K562 (cell line): ENCODE measurements around the gene USP32. TPM values are rescaled to one million over a fixed set of nuclear protein-coding genes. Genes with fewer than 3 reads are reported as not detected.

Experiments used
- E2F8 ChIP-seq: fragments of 450-650 bp; IDR thresholded peaks from 2 replicates; pipeline ENCODE4 v1.7.1; 2018; ENCODE audit warnings: mild to moderate bottlenecking, low read depth; ENCODE audit not compliant: partially characterized antibody
- MCM7 ChIP-seq, 2 experiments: fragments of 450-650 bp; IDR thresholded peaks; 2 replicates each; pipeline ENCODE4 v1.6.1; 2016 to 2018
- MYNN ChIP-seq, 2 experiments: sonication (generic); formaldehyde crosslinking in 1 of 2; IDR thresholded peaks; 2 replicates each; pipeline versions ENCODE4 v1.5.0 to v1.6.1; 2016 to 2020; ENCODE audit warnings: antibody characterized with exemption in 1 of 2, missing genetic modification reagents in 1 of 2
- NUFIP1 ChIP-seq: fragments of 450-650 bp; IDR thresholded peaks from 2 replicates; pipeline ENCODE4 v1.6.1; 2018; ENCODE audit not compliant: partially characterized antibody
- PPARD ChIP-seq: fragments of 250-450 bp; sonication (Bioruptor Pico); IDR thresholded peaks from 2 replicates; pipeline ENCODE4 v1.8.0; 2022; ENCODE audit warnings: inconsistent platforms, mild to moderate bottlenecking, moderate library complexity
- RBBP5 ChIP-seq: fragments of 200-600 bp; sonication (generic); IDR thresholded peaks from 2 replicates; pipeline ENCODE4 v1.6.1; 2012; ENCODE audit warnings: borderline replicate concordance, mild to moderate bottlenecking, low read length, control low read depth, inconsistent platforms; ENCODE audit not compliant: insufficient read depth, poor library complexity, severe bottlenecking
- TEAD1 ChIP-seq, 2 experiments: fragments of 450-650 bp in 1 of 2; sonication (generic) in 1 of 2; formaldehyde crosslinking; IDR thresholded peaks; 2 replicates each; pipeline versions ENCODE4 v1.4.0 to v1.8.0; 2020 to 2022; ENCODE audit warnings: mild to moderate bottlenecking in 2 of 2, missing genetic modification reagents in 1 of 2
- TEAD4 ChIP-seq, 2 experiments: sonication (generic) in 1 of 2; formaldehyde crosslinking in 1 of 2; IDR thresholded peaks; 2 replicates each; pipeline versions ENCODE4 v1.6.1 to v1.8.0; 2012 to 2022; ENCODE audit warnings: borderline replicate concordance in 1 of 2, inconsistent platforms in 1 of 2, low read length in 1 of 2, mild to moderate bottlenecking in 1 of 2, missing genetic modification reagents in 1 of 2
- ZNF282 ChIP-seq: sonication (generic); formaldehyde crosslinking; IDR thresholded peaks from 2 replicates; pipeline ENCODE4 v1.8.1; 2023; ENCODE audit warnings: missing genetic modification reagents
- ZNF695 ChIP-seq: fragments of 450-650 bp; formaldehyde crosslinking; IDR thresholded peaks from 2 replicates; pipeline ENCODE4 v1.4.0; 2020; ENCODE audit warnings: mild to moderate bottlenecking, moderate library complexity
- ZNF696 ChIP-seq: fragments of 250-450 bp; sonication (Bioruptor Pico); conservative IDR thresholded peaks from 2 replicates; pipeline ENCODE4 v1.4.0; 2020; ENCODE audit warnings: mild to moderate bottlenecking, moderate library complexity
- polyA plus RNA-seq, 8 experiments: library from polyadenylated mRNA; depleted of rRNA in 4 of 8; stranded (reverse) in 5 of 8; unstranded in 3 of 8; fragments of >200 nt; fragmentation: Nextera tagmentation in 2 of 8; fragmentation: Illumina TruSeq in 1 of 8; extraction: Ambion mirVana in 2 of 8; extraction: Trizol in 1 of 8; gene quantifications; 2 replicates each; pipeline versions ENCODE4 v1.2.1 to v1.2.3, GENCODE V29; 2011 to 2014; ENCODE audit warnings: inconsistent platforms in 1 of 8, missing spikeins in 1 of 8
- total RNA-seq, 7 experiments: library from RNA; depleted of rRNA in 6 of 7; stranded (reverse); fragments of >200 nt in 6 of 7; fragmentation: Illumina TruSeq in 2 of 7; extraction: Trizol in 2 of 7; gene quantifications; 2 replicates each; pipeline versions ENCODE4 v1.2.1 to v1.2.3, GENCODE V29; 2011 to 2021; ENCODE audit warnings: low replicate concordance in 1 of 7
- TF ChIP-seq, protein P1 (sequence below): fragments of 250-450 bp; sonication (Bioruptor Pico); IDR thresholded peaks from 2 replicates; pipeline ENCODE4 v1.8.0; 2022; ENCODE audit warnings: moderate library complexity, mild to moderate bottlenecking, inconsistent platforms
- TF ChIP-seq, protein P2 (sequence below): fragments of 250-450 bp; sonication (Bioruptor Pico); IDR thresholded peaks from 2 replicates; pipeline ENCODE4 v1.8.0; 2021; ENCODE audit warnings: mild to moderate bottlenecking, moderate library complexity
- TF ChIP-seq, protein P3 (sequence below): fragments of 250-450 bp; sonication (Bioruptor Pico); IDR thresholded peaks from 2 replicates; pipeline ENCODE4 v1.8.0; 2022; ENCODE audit warnings: moderate library complexity, mild to moderate bottlenecking, inconsistent platforms
- TF ChIP-seq, protein P4 (sequence below): fragments of 450-650 bp; IDR thresholded peaks from one replicate; pipeline ENCODE4 v1.6.1; 2018; ENCODE audit warnings: mild to moderate bottlenecking, moderate library complexity; ENCODE audit not compliant: partially characterized antibody

The USP32 gene
- total and polyA plus RNA-seq, 9 of the 15 experiments (the other 6 are each of a cell fraction or from before 2014, with no cell fraction given), result 18.0 to 69.3 (median 47.1) TPM

DNA sequence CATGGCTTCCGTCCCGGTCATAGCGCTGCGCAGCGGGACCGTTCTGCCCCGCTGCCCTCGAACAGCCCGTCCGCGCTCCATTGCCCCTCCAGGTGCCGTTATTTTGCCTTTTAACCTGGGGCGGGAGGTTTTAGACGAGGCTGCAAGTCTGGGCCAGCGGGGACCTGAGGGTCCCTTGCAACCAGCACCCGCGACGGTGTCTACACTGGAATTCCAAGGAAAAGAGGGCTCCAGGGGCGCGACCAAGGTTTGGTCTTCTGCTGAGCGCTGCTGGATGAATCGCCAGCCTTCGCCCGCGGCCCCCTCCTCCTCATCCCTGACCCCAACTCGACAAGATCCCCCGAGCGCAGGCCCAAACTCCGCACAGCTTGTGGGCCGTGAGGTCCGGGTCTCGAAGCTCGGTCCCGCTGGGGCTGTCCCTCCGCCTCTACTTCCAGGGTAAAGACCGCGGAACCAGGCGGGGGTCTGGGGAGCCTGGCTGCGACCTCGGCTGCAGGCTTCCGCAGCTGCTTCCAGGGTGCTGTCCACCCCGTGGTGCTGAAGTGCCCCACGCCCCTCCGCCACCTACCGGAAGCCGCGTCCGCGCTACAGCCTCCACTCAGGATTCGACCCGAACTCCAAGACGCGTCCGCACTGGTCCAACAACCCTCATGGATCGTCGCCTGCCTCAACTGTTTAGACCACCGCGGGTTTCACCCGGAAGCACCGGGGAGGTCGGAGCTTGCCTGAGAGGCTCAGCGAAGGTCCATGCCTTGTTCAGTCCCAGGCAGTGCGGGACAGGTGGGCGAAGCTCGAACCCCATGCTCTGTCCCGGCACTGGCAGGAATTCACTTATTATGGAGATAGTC is 252.3 kb downstream of the USP32 start (continued):
- TF ChIP-seq RBBP5 (peak; percentile 42), NUFIP1 (no peak), ZNF695 (CRISPR knock-in tag) (no peak), TEAD4 (IDR thresholded peaks at IDR 0.05; ENCODE audit: low read length) (no peak; the same call in 1 of the 2 replicates), TEAD4 (CRISPR knock-in tag; IDR thresholded peaks at IDR 0.05; ENCODE audit: borderline replicate concordance) (0 out of 2 replicates have a peak, but pooled peaks have one; percentile 85), MCM7 (IDR thresholded peaks at IDR 0.05) (no peak), PPARD (CRISPR knock-in tag) (no peak), MYNN (IDR thresholded peaks at IDR 0.05) (no peak), MYNN (CRISPR knock-in tag; IDR thresholded peaks at IDR 0.05) (no peak; the same call in 1 of the 2 replicates), ZNF282 (CRISPR knock-in tag) (peak; percentile 93), E2F8 (peak; percentile 37), ZNF696 (no peak), TEAD1 (CRISPR knock-in tag; IDR thresholded peaks at IDR 0.05) (peak; percentile 27 to 93; a peak in 3 of 4 replicates)
- TF ChIP-seq, protein P1, sequence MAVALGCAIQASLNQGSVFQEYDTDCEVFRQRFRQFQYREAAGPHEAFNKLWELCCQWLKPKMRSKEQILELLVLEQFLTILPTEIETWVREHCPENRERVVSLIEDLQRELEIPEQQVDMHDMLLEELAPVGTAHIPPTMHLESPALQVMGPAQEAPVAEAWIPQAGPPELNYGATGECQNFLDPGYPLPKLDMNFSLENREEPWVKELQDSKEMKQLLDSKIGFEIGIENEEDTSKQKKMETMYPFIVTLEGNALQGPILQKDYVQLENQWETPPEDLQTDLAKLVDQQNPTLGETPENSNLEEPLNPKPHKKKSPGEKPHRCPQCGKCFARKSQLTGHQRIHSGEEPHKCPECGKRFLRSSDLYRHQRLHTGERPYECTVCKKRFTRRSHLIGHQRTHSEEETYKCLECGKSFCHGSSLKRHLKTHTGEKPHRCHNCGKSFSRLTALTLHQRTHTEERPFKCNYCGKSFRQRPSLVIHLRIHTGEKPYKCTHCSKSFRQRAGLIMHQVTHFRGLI (CRISPR knock-in tag), result no peak
- TF ChIP-seq, protein P2, sequence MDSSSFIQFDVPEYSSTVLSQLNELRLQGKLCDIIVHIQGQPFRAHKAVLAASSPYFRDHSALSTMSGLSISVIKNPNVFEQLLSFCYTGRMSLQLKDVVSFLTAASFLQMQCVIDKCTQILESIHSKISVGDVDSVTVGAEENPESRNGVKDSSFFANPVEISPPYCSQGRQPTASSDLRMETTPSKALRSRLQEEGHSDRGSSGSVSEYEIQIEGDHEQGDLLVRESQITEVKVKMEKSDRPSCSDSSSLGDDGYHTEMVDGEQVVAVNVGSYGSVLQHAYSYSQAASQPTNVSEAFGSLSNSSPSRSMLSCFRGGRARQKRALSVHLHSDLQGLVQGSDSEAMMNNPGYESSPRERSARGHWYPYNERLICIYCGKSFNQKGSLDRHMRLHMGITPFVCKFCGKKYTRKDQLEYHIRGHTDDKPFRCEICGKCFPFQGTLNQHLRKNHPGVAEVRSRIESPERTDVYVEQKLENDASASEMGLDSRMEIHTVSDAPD, result no peak
- TF ChIP-seq, protein P3, sequence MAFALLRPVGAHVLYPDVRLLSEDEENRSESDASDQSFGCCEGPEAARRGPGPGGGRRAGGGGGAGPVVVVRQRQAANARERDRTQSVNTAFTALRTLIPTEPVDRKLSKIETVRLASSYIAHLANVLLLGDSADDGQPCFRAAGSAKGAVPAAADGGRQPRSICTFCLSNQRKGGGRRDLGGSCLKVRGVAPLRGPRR (CRISPR knock-in tag), result 0 out of 2 replicates have a peak, but pooled peaks have one; percentile 56
- TF ChIP-seq, protein P4, sequence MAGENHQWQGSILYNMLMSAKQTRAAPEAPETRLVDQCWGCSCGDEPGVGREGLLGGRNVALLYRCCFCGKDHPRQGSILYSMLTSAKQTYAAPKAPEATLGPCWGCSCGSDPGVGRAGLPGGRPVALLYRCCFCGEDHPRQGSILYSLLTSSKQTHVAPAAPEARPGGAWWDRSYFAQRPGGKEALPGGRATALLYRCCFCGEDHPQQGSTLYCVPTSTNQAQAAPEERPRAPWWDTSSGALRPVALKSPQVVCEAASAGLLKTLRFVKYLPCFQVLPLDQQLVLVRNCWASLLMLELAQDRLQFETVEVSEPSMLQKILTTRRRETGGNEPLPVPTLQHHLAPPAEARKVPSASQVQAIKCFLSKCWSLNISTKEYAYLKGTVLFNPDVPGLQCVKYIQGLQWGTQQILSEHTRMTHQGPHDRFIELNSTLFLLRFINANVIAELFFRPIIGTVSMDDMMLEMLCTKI, result no peak
